DLD1 (cell line): ENCODE results near the gene PAWR.
"Not testable (repeated sequence)": the region's sequence is repeated elsewhere in the genome, so short reads cannot be mapped to it uniquely, and the experiment has no call there.

Experiments used
- in situ Hi-C: cut with HindIII; loops from 2 replicates; pipeline ENCODE4 v1.10.0; 2017; ENCODE audit warnings: low sequenced_read_pairs

PAWR gene

DNA sequence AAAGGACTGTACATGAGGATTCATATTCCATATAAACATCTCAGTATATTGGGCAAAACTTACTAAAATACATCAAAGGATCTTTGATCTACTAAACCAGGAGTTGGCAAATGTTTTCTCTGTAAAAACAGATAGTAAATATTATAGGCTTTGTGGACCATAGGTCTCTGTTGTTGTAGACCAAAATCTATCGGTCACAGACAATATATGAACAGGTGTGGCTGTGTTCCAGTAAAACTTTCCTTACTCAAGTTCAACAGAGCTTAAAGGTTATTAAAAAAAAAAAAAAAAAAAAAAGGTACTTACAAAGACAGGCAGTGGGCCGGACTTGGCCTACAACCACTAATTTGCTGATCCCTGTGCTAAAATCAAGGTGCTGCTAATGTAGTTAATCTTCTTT lies 40.3 kb downstream of the PAWR start:
- in situ Hi-C loops = no loop called here

DNA sequence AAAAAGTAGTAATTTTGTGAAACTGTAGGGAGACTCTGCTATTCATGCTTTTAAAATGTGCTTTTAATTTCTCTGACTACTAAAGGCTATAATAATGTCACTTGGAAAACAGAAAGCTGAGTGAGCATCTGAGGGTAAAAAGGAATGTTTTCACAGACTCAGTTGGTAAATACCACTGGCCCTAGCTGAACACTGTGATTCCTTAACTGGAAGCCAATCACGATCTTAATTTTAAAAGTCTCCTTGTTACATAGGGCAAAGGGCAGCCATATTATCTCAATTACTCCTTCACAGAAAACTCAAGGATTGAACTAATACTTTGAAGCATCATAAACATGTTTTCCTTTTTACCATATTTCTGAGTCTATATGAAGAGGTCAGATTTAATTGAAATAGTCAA lies 41.9 kb downstream of the PAWR start:
- in situ Hi-C loops = no loop called here

DNA sequence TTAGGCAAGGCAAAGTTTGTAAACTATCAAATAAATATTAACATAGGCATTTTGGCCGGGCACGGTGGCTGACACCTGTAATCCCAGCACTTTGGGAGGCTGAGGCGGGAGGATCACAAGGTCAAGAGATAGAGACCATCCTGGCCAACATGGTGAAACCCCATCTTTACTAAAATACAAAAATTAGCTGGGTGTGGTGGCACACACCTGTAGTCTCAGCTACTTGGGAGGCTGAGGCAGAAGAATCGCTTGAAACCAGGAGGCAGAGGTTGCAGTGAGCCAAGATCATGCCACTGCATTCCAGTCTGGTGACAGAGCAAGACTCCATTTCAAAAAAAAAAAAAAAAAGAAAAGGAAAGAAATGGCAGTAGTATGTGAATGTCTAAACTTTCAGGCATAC lies 43.9 kb downstream of the PAWR start:
- in situ Hi-C loops = not testable (repeated sequence)

DNA sequence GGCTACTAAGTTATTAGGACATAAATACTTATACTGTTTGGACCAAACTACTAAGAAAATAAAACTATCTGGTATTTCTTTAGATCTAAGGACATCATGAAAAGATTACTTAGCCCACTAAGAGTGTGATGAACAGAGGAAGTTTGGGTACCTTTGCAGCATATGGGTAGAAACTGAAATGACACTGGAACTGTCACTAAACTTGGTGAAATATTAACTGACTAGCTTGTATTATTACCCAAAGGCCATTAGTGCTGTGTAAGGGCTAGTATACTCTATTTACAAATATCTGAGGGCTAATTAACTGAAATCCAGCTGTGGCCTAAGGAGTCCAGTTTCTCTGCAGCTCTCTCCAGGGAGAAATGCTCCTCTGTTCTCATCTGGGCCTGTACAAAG lies 45.5 kb downstream of the PAWR start:
- in situ Hi-C loops = no loop called here

DNA sequence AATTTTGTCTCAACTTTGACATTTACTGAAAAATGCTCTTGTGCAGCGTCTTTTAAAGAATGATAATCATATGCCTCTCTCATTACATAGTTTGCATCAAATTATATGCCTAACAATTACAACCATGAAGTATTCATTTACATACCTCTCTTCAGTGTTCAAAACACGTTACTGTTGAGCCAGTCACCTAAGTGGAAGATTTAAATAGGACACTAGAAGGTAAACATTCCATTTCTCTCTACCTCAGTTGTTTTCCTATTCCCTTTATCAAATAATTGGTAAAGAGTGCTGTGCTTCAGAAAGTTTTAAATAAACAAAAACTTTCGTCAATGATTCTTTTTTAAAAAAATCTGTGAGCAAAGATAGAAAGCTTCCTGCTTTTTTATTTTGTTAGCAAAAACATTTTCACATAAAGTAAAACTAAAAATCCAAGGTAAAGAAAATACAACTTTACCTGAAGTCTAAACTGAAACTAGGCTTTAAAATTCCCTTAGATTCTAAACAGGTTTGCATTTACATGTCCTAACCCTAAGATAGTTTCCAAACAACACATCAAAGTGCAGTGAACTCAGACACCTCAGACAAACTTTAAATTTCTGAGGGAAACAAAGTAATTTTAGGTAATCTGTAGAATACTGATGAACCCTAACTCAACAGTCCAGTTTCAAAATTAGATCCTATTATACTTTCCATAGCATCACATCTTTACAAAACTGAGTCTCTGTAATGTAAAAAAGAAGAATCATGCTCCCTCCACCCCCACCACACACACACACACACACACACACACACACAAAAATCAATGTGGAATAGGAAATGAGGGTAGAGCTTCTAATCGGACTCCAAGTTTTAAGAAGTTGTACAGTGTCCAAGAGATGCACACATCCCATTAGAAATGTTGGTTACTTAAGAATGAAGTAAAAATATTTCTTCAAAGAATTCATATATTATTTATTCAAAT lies 46.2 kb downstream of the PAWR start:
- in situ Hi-C loops = no loop called here

DNA sequence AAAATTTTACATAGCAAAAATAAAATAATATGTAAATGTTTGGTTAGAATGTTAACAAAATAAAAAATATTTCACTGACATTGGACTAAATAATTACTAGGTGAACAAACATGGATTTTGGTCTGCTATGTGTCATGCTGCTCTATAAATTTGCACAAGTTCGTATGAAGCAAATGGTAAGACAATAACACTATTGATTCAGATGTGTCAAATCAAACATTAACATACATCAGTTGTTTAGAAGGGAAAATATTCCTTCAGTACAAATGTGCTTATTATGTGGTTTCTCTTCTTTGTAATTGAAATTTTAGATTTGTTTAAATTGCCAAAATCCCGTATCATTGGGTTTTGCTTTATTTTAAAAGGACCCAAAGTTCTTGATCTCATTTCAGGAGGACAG lies 46.9 kb downstream of the PAWR start:
- in situ Hi-C loops = no loop called here

DNA sequence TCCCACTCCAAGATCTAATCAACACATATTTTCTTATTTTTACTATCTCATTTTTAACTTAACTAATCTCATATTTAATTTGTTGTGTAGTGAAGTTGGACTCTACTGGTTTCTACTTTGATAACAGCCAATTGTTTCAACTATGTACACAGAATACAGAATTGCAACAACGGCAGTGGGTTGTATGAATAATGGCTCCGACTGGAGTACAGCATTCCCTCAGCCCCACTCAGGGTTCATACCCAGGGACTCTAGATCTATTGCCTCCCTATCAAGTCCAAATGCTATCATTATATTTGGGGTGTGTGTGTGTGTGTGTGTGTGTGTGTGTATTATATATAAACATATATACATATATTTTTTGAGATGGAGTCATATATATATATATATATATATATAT lies 52.3 kb downstream of the PAWR start:
- in situ Hi-C loops = no loop called here

DNA sequence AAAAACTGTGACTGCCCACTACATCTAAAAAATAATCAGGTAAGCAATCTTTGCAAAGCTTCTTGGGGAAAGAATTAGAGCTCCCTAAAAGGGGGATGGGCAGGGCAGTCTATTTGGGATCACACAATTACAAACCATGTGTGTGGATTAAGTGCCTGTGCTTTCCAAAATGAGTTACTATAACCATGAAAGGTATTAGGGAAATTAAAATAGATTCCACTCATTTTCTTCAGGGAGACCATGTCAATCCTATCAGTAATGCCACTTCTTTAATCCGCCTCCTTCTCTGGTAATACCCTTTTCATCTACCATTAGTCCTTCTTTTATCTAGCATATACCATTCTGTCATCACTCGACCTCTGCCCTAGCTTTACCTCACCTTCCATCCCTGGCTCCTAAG lies 53.7 kb downstream of the PAWR start:
- in situ Hi-C loops = no loop called here

DNA sequence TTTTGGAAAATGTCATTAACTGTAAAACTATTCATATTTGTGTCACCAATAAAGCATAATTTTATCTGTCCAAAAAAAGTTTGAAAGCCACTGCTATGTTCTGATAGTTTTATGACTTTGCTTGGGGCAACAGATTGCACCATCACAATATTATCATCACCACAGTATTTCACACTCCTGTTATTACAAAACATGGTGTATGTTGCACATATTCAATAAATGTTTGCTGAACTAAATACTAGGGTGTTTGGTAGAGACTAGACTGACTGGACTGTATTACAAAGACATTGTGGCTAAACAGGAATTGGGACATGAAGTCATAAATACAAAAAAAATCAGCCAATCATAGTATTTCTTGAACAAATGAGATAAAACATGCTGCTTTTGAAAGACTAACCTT lies 55.1 kb downstream of the PAWR start:
- in situ Hi-C loops = no loop called here

DNA sequence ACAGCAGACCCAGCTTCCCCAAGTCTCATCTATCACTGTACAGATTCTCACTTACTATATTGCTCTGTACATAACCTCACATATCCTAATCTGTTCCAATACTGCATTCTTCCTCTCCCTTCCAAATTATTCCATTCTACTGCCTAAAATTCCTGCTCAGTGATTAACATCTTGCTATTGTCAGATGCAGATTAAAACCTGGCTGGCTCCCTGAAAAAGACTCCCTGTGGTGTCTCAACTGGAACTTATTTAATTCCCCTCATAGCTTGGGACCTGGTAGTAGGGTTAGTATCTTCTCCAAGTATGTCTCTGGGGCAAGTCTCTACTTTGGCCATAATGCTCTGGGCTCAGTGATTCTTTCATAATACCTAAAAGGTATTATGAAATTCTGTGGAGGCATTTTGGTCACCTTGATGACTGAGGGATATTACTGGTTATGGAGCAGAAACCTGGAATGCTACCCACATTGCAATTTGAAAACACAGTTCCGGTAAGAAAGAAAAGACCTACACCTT lies 55.8 kb downstream of the PAWR start:
- in situ Hi-C loops = no loop called here

DNA sequence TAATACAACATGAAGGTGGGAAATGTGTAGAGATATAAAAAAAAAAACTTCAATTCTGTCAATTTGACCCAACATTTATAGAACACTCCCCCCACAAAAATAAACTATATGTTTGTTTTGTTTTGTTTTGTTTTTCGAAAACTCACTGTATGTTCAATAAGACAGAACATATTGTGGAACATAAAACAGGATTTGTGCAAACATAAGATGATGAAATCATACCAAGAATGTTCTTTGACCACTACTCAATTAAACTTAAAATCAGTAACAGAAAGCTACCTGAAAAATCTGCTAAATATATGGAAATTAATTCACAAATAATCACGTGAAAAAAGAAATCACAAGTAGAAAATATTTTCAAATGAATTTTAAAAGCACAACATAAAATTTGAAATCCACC lies 61.2 kb downstream of the PAWR start:
- in situ Hi-C loops = no loop called here

DNA sequence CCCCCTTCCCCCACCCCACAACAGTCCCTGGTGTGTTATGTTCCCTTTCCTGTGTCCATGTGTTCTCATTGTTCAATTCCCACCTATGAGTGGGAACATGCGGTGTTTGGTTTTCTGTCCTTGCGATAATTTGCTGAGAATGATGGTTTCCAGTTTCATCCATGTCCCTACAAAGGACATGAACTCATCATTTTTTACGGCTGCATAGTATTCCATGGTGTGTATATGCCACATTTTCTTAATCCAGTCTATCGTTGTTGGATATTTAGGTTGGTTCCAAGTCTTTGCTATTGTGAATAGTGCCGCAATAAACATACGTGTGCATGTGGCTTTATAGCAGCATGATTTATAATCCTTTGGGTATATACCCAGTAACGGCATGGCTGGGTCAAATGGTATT lies 64.0 kb downstream of the PAWR start:
- in situ Hi-C loops = not testable (repeated sequence)

DNA sequence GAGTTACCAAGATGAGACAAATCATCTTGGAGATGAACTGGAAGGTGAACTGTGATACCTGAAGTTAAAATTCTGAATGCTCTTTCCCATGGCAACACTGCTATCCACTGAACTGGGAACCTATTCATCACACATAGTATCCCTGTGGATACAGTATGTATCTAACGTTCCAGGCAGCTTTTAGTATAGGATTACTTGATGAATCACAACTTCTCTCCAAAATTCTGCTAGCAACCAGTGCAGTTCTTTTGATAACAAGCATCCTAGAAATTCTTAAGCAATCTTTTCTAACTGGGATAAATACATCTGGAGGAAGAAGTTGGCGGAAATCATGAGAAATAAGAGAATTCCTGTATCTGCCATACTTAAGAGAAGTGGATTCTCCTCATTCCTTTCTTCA lies 66.4 kb downstream of the PAWR start:
- in situ Hi-C loops = no loop called here

DNA sequence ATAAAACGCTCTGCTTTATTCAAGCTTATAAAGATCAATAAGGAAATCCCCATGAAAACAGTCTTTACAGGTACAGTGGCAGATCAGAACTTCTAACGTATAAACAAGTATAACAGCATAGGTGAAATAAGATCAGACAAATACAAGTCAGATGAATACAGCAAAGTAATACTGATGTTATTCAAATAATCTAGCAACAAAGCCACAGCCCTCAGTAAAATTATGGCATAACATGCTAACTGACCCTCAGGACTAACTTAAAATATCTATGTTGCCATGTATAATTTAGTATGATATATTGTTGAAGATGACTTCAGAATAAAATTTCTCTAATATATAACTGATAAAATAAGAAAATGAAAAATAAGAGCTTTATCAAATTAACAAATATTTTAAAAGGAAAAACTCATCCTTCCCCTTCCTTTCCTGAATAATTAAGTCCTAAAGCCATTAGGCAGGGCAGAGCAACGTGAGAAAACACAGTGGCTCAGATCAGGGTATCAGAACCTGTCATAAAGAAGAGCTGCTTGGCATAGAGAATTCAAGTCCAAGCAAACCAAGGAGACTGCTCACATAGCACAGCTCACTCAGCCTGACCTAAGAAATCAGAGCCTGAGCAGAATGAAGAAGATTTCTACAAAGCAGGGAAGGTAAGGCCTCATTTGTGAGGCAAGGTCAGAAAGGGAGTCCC lies 70.7 kb downstream of the PAWR start:
- in situ Hi-C loops = loop anchor here (10.0 kb wide), 1 partner anchor 55 kb away; no protein-coding TSS in a partner anchor

DNA sequence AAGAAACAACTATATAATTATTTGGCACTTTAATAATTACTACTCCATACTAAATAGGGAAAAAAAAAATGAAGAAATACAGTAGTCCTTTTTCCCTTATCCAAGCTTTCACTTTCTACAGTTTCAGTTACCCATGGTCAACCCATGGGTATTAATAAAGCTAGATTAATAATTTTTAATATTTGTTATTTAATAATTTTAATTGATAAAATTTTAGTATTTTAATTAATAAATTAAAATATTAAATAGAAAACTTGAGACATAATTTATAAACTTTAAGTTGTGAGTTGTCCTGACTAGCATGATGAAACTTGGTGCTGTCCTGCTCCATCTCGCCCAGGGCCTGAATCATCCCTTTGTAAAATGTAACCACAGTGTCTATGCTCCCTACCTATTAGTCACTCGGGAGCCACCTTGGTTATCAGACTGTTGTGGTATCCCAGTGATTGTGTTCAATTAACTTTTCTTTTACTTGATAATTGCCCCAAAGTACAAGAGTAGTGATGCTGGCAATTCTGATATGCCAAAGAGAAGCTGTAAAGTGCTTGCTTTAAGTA lies 71.8 kb downstream of the PAWR start:
- in situ Hi-C loops = loop anchor here (10.0 kb wide), 1 partner anchor 56 kb away; no protein-coding TSS in a partner anchor

DNA sequence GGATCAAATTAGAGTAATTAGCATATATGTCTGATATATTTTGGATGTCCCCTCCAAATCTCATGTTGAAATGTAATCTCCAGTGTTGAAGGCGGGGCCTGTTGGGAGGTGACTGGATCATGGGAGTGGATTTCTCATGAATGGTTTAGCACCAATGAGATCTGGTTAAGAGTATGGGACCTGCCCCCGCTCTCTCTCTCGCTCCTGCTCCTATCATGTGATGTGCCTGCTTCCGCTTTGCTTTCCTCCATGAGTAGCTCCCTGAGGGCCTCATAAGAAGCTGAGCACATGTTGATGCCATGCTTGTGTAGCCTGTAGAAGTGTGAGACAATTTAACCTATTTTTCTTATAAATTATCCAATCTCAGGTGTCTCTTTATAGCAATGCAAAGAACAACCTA lies 73.1 kb downstream of the PAWR start:
- in situ Hi-C loops = loop anchor here (10.0 kb wide), 1 partner anchor 57 kb away; no protein-coding TSS in a partner anchor

DNA sequence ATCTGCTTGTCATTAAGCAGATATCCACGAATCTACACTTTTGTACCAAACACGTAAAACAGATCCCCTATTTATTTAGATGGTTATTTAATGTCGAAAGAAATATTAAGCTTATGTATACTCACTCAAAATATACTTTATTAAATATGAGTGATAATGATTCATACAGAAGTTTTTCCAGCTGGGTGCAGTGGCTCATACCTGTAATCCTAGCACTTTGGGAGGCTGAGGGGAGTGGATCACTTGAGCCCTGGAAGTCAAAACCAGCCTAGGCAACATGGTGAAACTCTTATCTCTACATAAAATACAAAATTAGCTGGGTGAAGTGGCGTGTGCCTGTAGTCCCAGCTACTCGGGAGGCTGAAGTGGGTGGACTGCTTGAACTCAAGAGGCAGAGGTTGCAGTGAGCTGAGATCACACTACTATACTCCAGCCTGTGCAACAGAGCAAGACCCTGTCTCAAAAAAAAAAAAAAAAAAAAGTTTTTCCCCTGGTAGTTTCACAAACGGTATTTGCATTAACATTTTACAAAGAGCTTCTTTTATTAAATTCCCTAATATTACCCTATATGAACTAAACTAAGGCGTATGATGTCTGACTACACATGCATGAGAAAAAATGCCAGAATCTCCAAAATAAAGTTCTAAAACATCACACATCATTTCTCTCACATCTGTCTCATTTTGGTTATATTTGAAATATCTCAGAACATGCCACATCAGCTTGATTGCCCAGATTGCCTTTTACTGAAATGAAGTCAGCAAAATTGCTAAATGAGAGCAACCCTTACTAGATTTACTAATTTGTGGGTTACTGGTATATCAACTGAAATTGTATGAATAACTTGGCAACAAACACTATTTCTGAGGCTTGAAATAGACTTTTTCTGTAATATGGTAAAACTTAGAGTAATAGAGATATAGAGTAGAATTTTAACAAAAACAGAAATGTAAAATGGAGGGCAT lies 74.9 kb downstream of the PAWR start:
- in situ Hi-C loops = loop anchor here (10.0 kb wide), 1 partner anchor 59 kb away; no protein-coding TSS in a partner anchor

DNA sequence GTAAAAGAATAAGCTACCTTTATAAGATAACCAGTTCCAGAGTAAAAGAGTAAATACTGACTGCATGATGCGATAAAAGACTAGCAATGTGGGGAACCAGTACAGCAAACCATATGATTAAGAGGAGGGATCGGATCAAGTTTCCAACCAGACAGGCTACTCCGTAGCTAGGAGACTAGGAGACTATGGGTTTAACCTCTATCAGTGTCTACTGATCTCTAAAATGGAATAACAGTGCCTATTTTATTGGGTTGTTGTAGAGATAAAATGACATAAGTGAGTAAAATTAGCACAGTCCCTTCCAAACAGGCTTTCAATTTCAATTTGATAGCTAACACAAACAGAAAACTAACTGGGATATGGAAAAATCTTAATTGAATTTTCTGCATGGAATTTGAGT lies 76.0 kb downstream of the PAWR start:
- in situ Hi-C loops = loop anchor here (10.0 kb wide), 1 partner anchor 60 kb away; no protein-coding TSS in a partner anchor

DNA sequence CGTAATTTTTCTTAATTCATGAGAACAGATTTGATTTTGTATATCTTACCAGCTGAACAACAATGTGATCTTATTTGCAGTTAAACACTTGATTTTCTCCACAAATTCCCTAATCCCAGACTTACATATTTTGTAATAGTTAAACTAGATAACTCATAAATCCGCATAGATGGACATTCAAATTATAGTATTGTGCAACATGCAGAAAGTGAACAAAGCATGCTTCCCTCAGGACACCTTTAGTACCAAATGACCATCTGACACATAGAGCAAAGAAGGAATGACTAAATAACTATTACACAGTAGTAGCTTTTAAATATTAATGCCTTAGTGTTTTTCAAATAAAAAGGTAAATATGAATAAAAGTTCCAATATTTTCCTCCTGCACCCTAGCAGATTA lies 88.9 kb downstream of the PAWR start:
- in situ Hi-C loops = no loop called here

DNA sequence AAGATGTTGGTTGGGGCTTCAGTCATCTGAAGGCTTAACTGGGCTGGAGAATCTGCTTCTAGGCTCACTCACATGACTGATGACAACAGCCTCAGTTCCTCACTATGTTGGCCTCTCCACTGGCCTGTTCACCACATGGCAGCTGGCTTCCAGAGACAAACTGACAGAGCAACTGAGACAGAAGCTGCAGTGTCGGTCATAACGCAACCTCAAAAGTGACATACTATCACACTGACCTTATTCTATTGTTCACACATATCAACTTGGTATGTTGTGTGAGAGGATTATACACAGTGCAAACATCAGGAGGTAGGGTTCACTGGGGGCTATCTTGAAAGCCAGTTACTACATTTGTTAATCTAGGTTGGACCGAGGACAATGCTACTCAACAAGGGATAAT lies 92.9 kb downstream of the PAWR start:
- in situ Hi-C loops = loop anchor here (5.0 kb wide), 1 partner anchor 99 kb away; no protein-coding TSS in a partner anchor
